Stimulated activated CD8-positive, alpha-beta memory T cell treated with anti-CD3 and anti-CD28 coated beads, Interleukin-12 subunit alpha, Interleukin-12 subunit beta, amount 100 ng/mL, for 24 hours (primary cell): ENCODE data around the gene PRDM16.

Experiments
- DNase-seq: peaks from one replicate; pipeline ENCODE4 v3.0.0-alpha.2; 2020; ENCODE audit errors: extremely low read depth

The PRDM16 gene

GRCh38 chr1:3298197-3298596, 229.2 kb downstream of the PRDM16 start:
- DNase-seq, result no peak

- DNase-seq, result no peak
These were observed 235.2 kb downstream of the PRDM16 start for GRCh38 chr1:3304246-3304645.

- no peak for DNase-seq
These were observed 235.7 kb downstream of the PRDM16 start for GRCh38 chr1:3304692-3305091.

- no peak for DNase-seq
These were observed 236.2 kb downstream of the PRDM16 start for GRCh38 chr1:3305156-3305555.

- DNase-seq, result no peak
These were observed 237.7 kb downstream of the PRDM16 start for GRCh38 chr1:3306583-3307291.

GRCh38 chr1:3307359-3307758, 238.4 kb downstream of the PRDM16 start:
- no peak for DNase-seq

- no peak for DNase-seq
These were observed 239.1 kb downstream of the PRDM16 start for GRCh38 chr1:3308053-3308452.

GRCh38 chr1:3310718-3311400, 241.9 kb downstream of the PRDM16 start:
- no peak for DNase-seq

- DNase-seq, result no peak
These were observed 242.7 kb downstream of the PRDM16 start for GRCh38 chr1:3311711-3312110.

- DNase-seq, result no peak
These were observed 243.4 kb downstream of the PRDM16 start for GRCh38 chr1:3312310-3312897.

GRCh38 chr1:3312898-3313575, 244.0 kb downstream of the PRDM16 start:
- peak; percentile 26 for DNase-seq

- no peak for DNase-seq
These were observed 244.6 kb downstream of the PRDM16 start for GRCh38 chr1:3313576-3313950.

- no peak for DNase-seq
These were observed 245.7 kb downstream of the PRDM16 start for GRCh38 chr1:3314491-3315381.

GRCh38 chr1:3315399-3316339, 246.7 kb downstream of the PRDM16 start:
- no peak for DNase-seq

GRCh38 chr1:3316340-3316943, 247.4 kb downstream of the PRDM16 start:
- no peak for DNase-seq

- DNase-seq, result no peak
These were observed 248.5 kb downstream of the PRDM16 start for GRCh38 chr1:3317456-3317855.

GRCh38 chr1:3318329-3318728, 249.3 kb downstream of the PRDM16 start:
- DNase-seq, result no peak

- no peak for DNase-seq
These were observed 250.9 kb downstream of the PRDM16 start for GRCh38 chr1:3319874-3320245.

GRCh38 chr1:3320246-3321152, 251.5 kb downstream of the PRDM16 start:
- DNase-seq, result no peak
